Stimulated activated CD4-positive, alpha-beta T cell treated with anti-CD3 and anti-CD28 coated beads, Interleukin-4, amount 100 ng/mL, for 24 hours (primary cell): ENCODE results near the gene SERPINA9.
"Not testable (repeated sequence)": the region's sequence is repeated elsewhere in the genome, so short reads cannot be mapped to it uniquely, and the experiment has no call there.

ENCODE experiments used
- DNase-seq: peaks from one replicate; pipeline ENCODE4 v3.0.0-alpha.2; 2020

SERPINA9 gene

GRCh38 chr14:94421316-94421715 is 54.7 kb downstream of the SERPINA9 start:
- no peak for DNase-seq

- DNase-seq = not testable (repeated sequence)
Observed at GRCh38 chr14:94417497-94418205, 58.3 kb downstream of the SERPINA9 start.
